ENCODE measurements around the gene COG1. TPM values are rescaled to one million over a fixed set of nuclear protein-coding genes. Genes with fewer than 3 reads are reported as not detected.

COG1 gene
- total and polyA plus RNA-seq, 2 donors (not counting 3 experiments of a cell fraction or from before 2014, with no cell fraction given), result 26.2 to 39.0 TPM

- TF ChIP-seq POLR2AphosphoS5 (IDR thresholded peaks at IDR 0.05; ENCODE audit: insufficient read depth, low read depth, low read length) (no peak), MAX (IDR thresholded peaks at IDR 0.05; ENCODE audit: insufficient read depth, insufficient read length) (no peak), JUN (IDR thresholded peaks at IDR 0.05; ENCODE audit: borderline replicate concordance, insufficient read depth, insufficient read length, low read depth) (no peak), MYC (IDR thresholded peaks at IDR 0.05; ENCODE audit: low read depth, low read length) (no peak), CTCF (IDR thresholded peaks at IDR 0.05; ENCODE audit: extremely low read depth in 1 of 2, insufficient read depth in 1 of 2, low read depth in 1 of 2, low read length in 2 of 2) (no peak), GATA2 (IDR thresholded peaks at IDR 0.05; ENCODE audit: insufficient read depth, insufficient read length, low read depth, low read length) (no peak), POLR2A (IDR thresholded peaks at IDR 0.05; ENCODE audit: low read depth, low read length) (no peak), EZH2 (IDR thresholded peaks at IDR 0.05; ENCODE audit: borderline replicate concordance, low read depth, low read length, severe bottlenecking) (no peak), FOS (IDR thresholded peaks at IDR 0.05; ENCODE audit: borderline replicate concordance, insufficient read depth, low read length) (no peak)
- ChIA-PET CTCF (interaction anchor here (0.6 to 3.2 kb wide), 16 partner anchors 10 to 967 kb away, joined by 3 to 34 read pairs (median 7); partner anchors contain the start of gene COG1), POLR2A (interaction anchor here (1.0 to 1.3 kb wide), 3 partner anchors 11 to 41 kb away, joined by 3 read pairs; no protein-coding TSS in a partner anchor)
- no peaks in the 10 kb centered on the region for H3K9me3 ChIP-seq (replicated peaks; ENCODE audit: control insufficient read depth, insufficient read depth, low read length)
- H3K4me2 ChIP-seq (ENCODE audit: insufficient read depth, low read length), result peak overlapping the region; percentile 93
- dilution Hi-C loops (cut with MboI; ENCODE audit: extremely low pct_ligation_motif_present, low sequenced_read_pairs), result no loop called here
- peak overlapping the region; percentile 77 for H2AFZ ChIP-seq (ENCODE audit: low read depth, low read length)
- peak overlapping the region; percentile 83 to 93 (median 84) for H3K4me3 ChIP-seq (replicated peaks in 1 of 3; ENCODE audit: insufficient read depth in 1 of 3, low read depth in 1 of 3, low read length in 3 of 3)
- H3K27ac ChIP-seq (ENCODE audit: insufficient read depth, low read depth, low read length), result peak overlapping the region; percentile 83
- H3K27me3 ChIP-seq (ENCODE audit: control insufficient read depth in 2 of 2, insufficient read depth in 2 of 2, low read length in 2 of 2), result no peaks in the 10 kb centered on the region
- H3K36me3 ChIP-seq (ENCODE audit: control insufficient read depth in 2 of 2, extremely low read depth in 1 of 2, insufficient read depth in 2 of 2, low read length in 2 of 2), result peaks cover 11 to 12% of the 10 kb centered on the region in 2 experiments
- H3K4me1 ChIP-seq (ENCODE audit: control insufficient read depth, extremely low read depth, insufficient read depth, low read length), result peaks cover 30% of the 10 kb centered on the region
- no peaks in the 10 kb centered on the region for H4K20me1 ChIP-seq (replicated peaks; ENCODE audit: control insufficient read depth, extremely low read depth, insufficient read depth, low read length)
- no TSS peak for BruUV-seq (replicated peaks)
- peaks cover 49% of the 10 kb centered on the region for H3K79me2 ChIP-seq (ENCODE audit: control insufficient read depth, insufficient read depth, low read length)
- no peak for FAIRE-seq
- intact Hi-C loops (cut with micrococcal nuclease), result loop anchor here (1.0 to 10.0 kb wide), 6 partner anchors 41 to 972 kb away; partner anchors contain the start of genes RPL38 and SLC39A11
- peak overlapping the region; percentile 81 for H3K9ac ChIP-seq (replicated peaks; ENCODE audit: extremely low read depth, insufficient read depth, low read length)
- DNase-seq (ENCODE audit: low read depth, low spot score), result peak; percentile 51
- H3K9me1 ChIP-seq (replicated peaks; ENCODE audit: control insufficient read depth, extremely low read depth, insufficient read depth, low read length), result no peaks in the 10 kb centered on the region
Observed at GRCh38 chr17:73232587-73233373, 39.9 kb downstream of the COG1 start.

Measured in endothelial cell of umbilical vein (primary cell).